Activated CD4-positive, alpha-beta T cell treated with anti-CD3 and anti-CD28 coated beads for 1 hour (primary cell): Measurements from ENCODE around the gene OSBPL9.
"Not testable (repeated sequence)": the region's sequence is repeated elsewhere in the genome, so short reads cannot be mapped to it uniquely, and the experiment has no call there.

ENCODE experiments used
- DNase-seq: peaks from one replicate; pipeline ENCODE4 v3.0.0-alpha.2; 2020

Gene OSBPL9

GRCh38 chr1:51607681-51608095, 9.2 kb upstream of the OSBPL9 start:
- DNase-seq = no peak

GRCh38 chr1:51610104-51610503, 6.8 kb upstream of the OSBPL9 start:
- DNase-seq = not testable (repeated sequence)

- DNase-seq = no peak
Measured at GRCh38 chr1:51610637-51611036, 6.3 kb upstream of the OSBPL9 start.

GRCh38 chr1:51612447-51612961, 4.4 kb upstream of the OSBPL9 start:
- no peak for DNase-seq

GRCh38 chr1:51615780-51616291, 1.1 kb upstream of the OSBPL9 start:
- DNase-seq = no peak

- no peak for DNase-seq
Measured at GRCh38 chr1:51616490-51616889, 402 bp upstream of the OSBPL9 start.

GRCh38 chr1:51618715-51619114, 1.8 kb downstream of the OSBPL9 start:
- DNase-seq = no peak

GRCh38 chr1:51620470-51620869, 3.6 kb downstream of the OSBPL9 start:
- DNase-seq = no peak

GRCh38 chr1:51621161-51621560, 4.3 kb downstream of the OSBPL9 start:
- DNase-seq = no peak

- no peak for DNase-seq
Measured at GRCh38 chr1:51621841-51622454, 5.1 kb downstream of the OSBPL9 start.

- DNase-seq = no peak
Measured at GRCh38 chr1:51622455-51622913, 5.6 kb downstream of the OSBPL9 start.

- DNase-seq = no peak
Measured at GRCh38 chr1:51623025-51623424, 6.1 kb downstream of the OSBPL9 start.

- DNase-seq = no peak
Measured at GRCh38 chr1:51623450-51623849, 6.6 kb downstream of the OSBPL9 start.

- DNase-seq = no peak
Measured at GRCh38 chr1:51624855-51625254, 8.0 kb downstream of the OSBPL9 start.

GRCh38 chr1:51627672-51628071, 10.8 kb downstream of the OSBPL9 start:
- no peak for DNase-seq

GRCh38 chr1:51628715-51629590, 12.1 kb downstream of the OSBPL9 start:
- DNase-seq = no peak

- no peak for DNase-seq
Measured at GRCh38 chr1:51629918-51630317, 13.0 kb downstream of the OSBPL9 start.

- DNase-seq = no peak
Measured at GRCh38 chr1:51630393-51630792, 13.5 kb downstream of the OSBPL9 start.

- DNase-seq = no peak
Measured at GRCh38 chr1:51630922-51631321, 14.0 kb downstream of the OSBPL9 start.

GRCh38 chr1:51631747-51632146, 14.9 kb downstream of the OSBPL9 start:
- DNase-seq = no peak

GRCh38 chr1:51634618-51635017, 17.7 kb downstream of the OSBPL9 start:
- no peak for DNase-seq

- DNase-seq = no peak
Measured at GRCh38 chr1:51635615-51636014, 18.7 kb downstream of the OSBPL9 start.

GRCh38 chr1:51636191-51636590, 19.3 kb downstream of the OSBPL9 start:
- DNase-seq = no peak
